Fibroblast of mammary gland (primary cell): ENCODE results near the gene RAB3C.
A peak's percentile ranks its signal among the peaks of the same experiment; 100 is the strongest.
"Not testable (repeated sequence)": the region's sequence is repeated elsewhere in the genome, so short reads cannot be mapped to it uniquely, and the experiment has no call there.

Experiments used
- DNase-seq: peaks from one replicate; pipeline ENCODE4 v3.0.0-alpha.2; 2010; ENCODE audit warnings: low read depth
- H3K4me3 ChIP-seq: 2 replicates; pipeline ENCODE4 v1.5.1; 2011; ENCODE audit warnings: low read depth, mild to moderate bottlenecking, low read length, moderate library complexity; ENCODE audit not compliant: control insufficient read depth
- CTCF ChIP-seq: conservative IDR thresholded peaks from 2 replicates; pipeline ENCODE4 v1.5.1; 2011; ENCODE audit warnings: low read depth, low read length, inconsistent platforms; ENCODE audit not compliant: control insufficient read depth, insufficient read depth

Gene RAB3C

GRCh38 chr5:58582803-58583491, at the start of gene RAB3C:
Gene RAB3C (plus strand): TSS chr5:58583075. CDS start chr5:58583209, 134 bp downstream.
- peak; percentile 87 for DNase-seq
- TF ChIP-seq CTCF: no peak
- H3K4me3 ChIP-seq: peak within 1 kb of the TSS; percentile 50

- H3K4me3 ChIP-seq, DNase-seq: not testable (repeated sequence)
Measured at GRCh38 chr5:58541935-58542334, 40.9 kb upstream of the RAB3C start.

GRCh38 chr5:58542709-58543108, 40.2 kb upstream of the RAB3C start:
- no peak for TF ChIP-seq CTCF
- H3K4me3 ChIP-seq: no peak overlapping the region
- DNase-seq: no peak

GRCh38 chr5:58543723-58544122, 39.2 kb upstream of the RAB3C start:
- no peak overlapping the region for H3K4me3 ChIP-seq
- no peak for DNase-seq
- no peak for TF ChIP-seq CTCF

GRCh38 chr5:58544195-58544594, 38.7 kb upstream of the RAB3C start:
- no peak overlapping the region for H3K4me3 ChIP-seq
- no peak for TF ChIP-seq CTCF

GRCh38 chr5:58544926-58545325, 37.9 kb upstream of the RAB3C start:
- no peak for TF ChIP-seq CTCF
- H3K4me3 ChIP-seq: no peak overlapping the region
- DNase-seq: no peak

More at GRCh38 chr5:58544195-58544594, 38.7 kb upstream of the RAB3C start:
- DNase-seq: no peak

- no peak overlapping the region for H3K4me3 ChIP-seq
- DNase-seq: no peak
- no peak for TF ChIP-seq CTCF
Measured at GRCh38 chr5:58545912-58546311, 37.0 kb upstream of the RAB3C start.
